Coronary artery (tissue), 2 donors: ENCODE results near the gene HMCN2.

Source experiments
- DNase-seq: peaks from one replicate; pipeline ENCODE4 v3.0.0-alpha.2; 2017; ENCODE audit warnings: low spot score
- H3K27ac ChIP-seq, 2 donors: fragments of 200-600 bp; sonication (generic); one replicate each; pipeline ENCODE4 v1.5.1; 2016 to 2019
- H3K4me3 ChIP-seq: fragments of 200-600 bp; sonication (generic); 2 replicates; pipeline ENCODE4 v1.5.1; 2016; ENCODE audit warnings: mild to moderate bottlenecking, moderate library complexity
- CTCF ChIP-seq: fragments of 200-600 bp; sonication (generic); IDR thresholded peaks from one replicate; pipeline ENCODE4 v1.5.1; 2019; ENCODE audit warnings: antibody characterized with exemption

The HMCN2 gene

GRCh38 chr9:130291474-130291873 lies 25.9 kb downstream of the HMCN2 start:
- no peak overlapping the region for H3K27ac ChIP-seq
- no peak for DNase-seq
- H3K4me3 ChIP-seq = no peak overlapping the region
- no peak for TF ChIP-seq CTCF

GRCh38 chr9:130292106-130292505 lies 26.5 kb downstream of the HMCN2 start:
- TF ChIP-seq CTCF = no peak
- Histone ChIP-seq H3K4me3 (no peak overlapping the region), H3K27ac (no peak overlapping the region)
- no peak for DNase-seq

GRCh38 chr9:130294664-130295063 lies 29.1 kb downstream of the HMCN2 start:
- no peak overlapping the region for H3K27ac ChIP-seq
- DNase-seq = no peak
- H3K4me3 ChIP-seq = no peak overlapping the region
- TF ChIP-seq CTCF = no peak

DNA sequence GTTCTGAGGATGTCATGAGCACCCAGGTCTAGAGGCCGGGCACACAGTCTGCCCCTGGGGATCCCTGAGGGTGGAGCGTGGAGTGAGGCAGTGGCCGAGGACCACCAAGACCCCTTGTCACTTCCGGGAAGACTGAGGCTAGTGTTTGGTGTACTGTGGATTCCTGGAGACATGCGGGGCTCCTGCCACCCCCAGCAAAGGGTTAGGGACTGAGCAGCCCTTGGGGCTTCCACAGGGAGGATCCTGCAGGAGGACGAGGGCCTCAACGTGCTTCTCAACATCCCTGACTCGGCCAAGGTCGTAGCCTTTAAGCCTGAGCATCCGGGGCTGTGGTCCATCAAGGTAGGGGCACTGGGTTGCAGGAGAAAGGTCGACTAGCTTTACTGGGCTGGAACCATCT lies 29.9 kb downstream of the HMCN2 start:
- TF ChIP-seq CTCF = no peak
- no peak for DNase-seq
- Histone ChIP-seq H3K27ac (no peak overlapping the region), H3K4me3 (no peak overlapping the region)

- H3K27ac ChIP-seq = no peak overlapping the region
- DNase-seq = no peak
- no peak for TF ChIP-seq CTCF
- no peak overlapping the region for H3K4me3 ChIP-seq
Observed at GRCh38 chr9:130295945-130296782, 30.6 kb downstream of the HMCN2 start.

GRCh38 chr9:130296783-130297055 lies 31.2 kb downstream of the HMCN2 start:
- no peak overlapping the region for H3K27ac ChIP-seq
- TF ChIP-seq CTCF = no peak
- DNase-seq = no peak
- H3K4me3 ChIP-seq = no peak overlapping the region

- no peak for TF ChIP-seq CTCF
- H3K4me3 ChIP-seq = no peak overlapping the region
- DNase-seq = no peak
- H3K27ac ChIP-seq = peak overlapping the region in 1 of 2 donors; percentile 4
Observed at GRCh38 chr9:130297371-130297770, 31.8 kb downstream of the HMCN2 start.
